K562 (cell line): Measurements from ENCODE around the gene RERE. TPM values are rescaled to one million over a fixed set of nuclear protein-coding genes. Genes with fewer than 3 reads are reported as not detected.

ENCODE experiments used
- ATAC-seq: fragments of 200-7000 bp; cut with Tn5 transposase; 3 replicates; pipeline ENCODE4 v1.9.1; 2020; ENCODE audit warnings: moderate library complexity
- BruUV-seq: library from RNA; stranded (reverse); fragments of 400-500 nt; replicated peaks from 2 replicates; lab custom pipeline; 2021; lab: Mats Ljungman, UMichigan
- CTCF ChIA-PET: fragments of 300-600 bp; formaldehyde crosslinking; extraction: SDS; loops from one replicate; lab custom pipeline; 2021; ENCODE audit warnings: low intra/inter-chr PET ratio; lab: Yijun Ruan, JAX
- POLR2A ChIA-PET: fragments of 300-600, 350-650 bp; sonication (Branson Sonifier 250); formaldehyde crosslinking; extraction: SDS; loops from one replicate; lab custom pipeline; 2021; ENCODE audit warnings: antibody characterized with exemption, inconsistent platforms; lab: Yijun Ruan, JAX
- DNase-seq, 4 experiments: peaks; one replicate each; pipeline versions ENCODE4 v3.0.0 to v3.0.0-alpha.2; 2011 to 2018; ENCODE audit warnings: low spot score in 3 of 4, mixed read lengths in 3 of 4; ENCODE audit errors: extremely low read depth in 1 of 4
- FAIRE-seq: peaks from 2 replicates; lab custom pipeline; 2011; peaks lifted over from hg19 to GRCh38; lab: Jason Lieb, UNC
- H2AFZ ChIP-seq: 2 replicates; pipeline ENCODE4 v1.6.0; 2011; ENCODE audit warnings: low read depth, low read length, control low read depth, inconsistent platforms
- H3K27ac ChIP-seq: fragments of 200-600 bp; 3 replicates; pipeline ENCODE4 v1.8.0; 2011; ENCODE audit warnings: low read depth, mild to moderate bottlenecking, control low read depth, inconsistent platforms, low read length, moderate library complexity, mixed read lengths; ENCODE audit errors: extremely low read depth
- H3K27me3 ChIP-seq, 2 experiments: fragments of 300-600 bp in 1 of 2; 2 replicates in 1 of 2; 3 replicates in 1 of 2; pipeline versions ENCODE4 v1.6.0 to v1.8.0; 2011; ENCODE audit warnings: inconsistent platforms in 2 of 2, low read length in 2 of 2, mild to moderate bottlenecking in 1 of 2, mixed read lengths in 1 of 2, moderate library complexity in 1 of 2; ENCODE audit not compliant: control insufficient read depth in 2 of 2, insufficient read depth in 2 of 2
- H3K36me3 ChIP-seq: fragments of 300-600 bp; 3 replicates; pipeline ENCODE4 v1.8.0; 2011; ENCODE audit warnings: mild to moderate bottlenecking, low read length, inconsistent platforms; ENCODE audit not compliant: control insufficient read depth, insufficient read depth
- H3K4me1 ChIP-seq, 2 experiments: fragments of 200-600 bp in 1 of 2; replicated peaks in 1 of 2; 2 replicates in 1 of 2; 3 replicates in 1 of 2; pipeline versions ENCODE4 v1.5.1 to v1.8.0; 2011; ENCODE audit warnings: inconsistent platforms in 2 of 2, low read length in 2 of 2, mild to moderate bottlenecking in 1 of 2, mixed read lengths in 1 of 2, moderate library complexity in 1 of 2; ENCODE audit not compliant: control insufficient read depth in 2 of 2, insufficient read depth in 2 of 2
- H3K4me2 ChIP-seq: 2 replicates; pipeline ENCODE4 v1.6.1; 2011; ENCODE audit warnings: low read length, control low read depth, inconsistent platforms, mixed read lengths; ENCODE audit not compliant: insufficient read depth
- H3K4me3 ChIP-seq: fragments of 200-600 bp; sonication (generic), shearing (Covaris generic); 2 replicates; pipeline ENCODE4 v1.5.1; 2016; ENCODE audit warnings: control low read depth, inconsistent platforms
- H3K79me2 ChIP-seq: fragments of 200-600 bp; 3 replicates; pipeline ENCODE4 v1.8.0; 2011; ENCODE audit warnings: low read length, inconsistent platforms; ENCODE audit not compliant: control insufficient read depth, insufficient read depth
- H3K9ac ChIP-seq, 2 experiments: 2 replicates each; pipeline versions ENCODE4 v1.6.0 to v1.6.1; 2011; ENCODE audit warnings: low read depth in 2 of 2, low read length in 2 of 2, control low read depth in 1 of 2, inconsistent platforms in 1 of 2, mild to moderate bottlenecking in 1 of 2, mixed read lengths in 1 of 2; ENCODE audit not compliant: insufficient read depth in 1 of 2
- H3K9me1 ChIP-seq: one replicate; pipeline ENCODE4 v1.6.0; 2011; ENCODE audit warnings: inconsistent platforms, mild to moderate bottlenecking, low read length, moderate library complexity; ENCODE audit not compliant: control insufficient read depth, insufficient read depth
- H3K9me3 ChIP-seq: replicated peaks from 2 replicates; pipeline ENCODE4 v1.5.1; 2011; ENCODE audit warnings: low read depth, low read length, inconsistent platforms; ENCODE audit not compliant: control insufficient read depth, insufficient read depth
- H4K20me1 ChIP-seq: replicated peaks from 2 replicates; pipeline ENCODE4 v1.6.1; 2011; ENCODE audit warnings: low read length, inconsistent platforms, mixed read lengths; ENCODE audit not compliant: control insufficient read depth, insufficient read depth
- SMAD1 ChIP-seq: fragments of 150-350 bp; IDR thresholded peaks from 2 replicates; pipeline ENCODE4 v1.6.1; 2014; ENCODE audit warnings: low read length, low read depth; ENCODE audit not compliant: partially characterized antibody
- WGBS: fragments of 100-300 bp; shearing (Covaris generic); methylation state at CpG from one replicate; pipeline ENCODE4 v1.1.6; 2016; ENCODE audit warnings: low coverage, mixed read lengths; ENCODE audit not compliant: insufficient coverage; ENCODE audit errors: missing lambda C conversion rate; 5-methylcytosine and 5-hydroxymethylcytosine counted together
- in situ Hi-C: fragments of 300-500 bp; cut with MboI; formaldehyde crosslinking; loops from 4 replicates; pipeline ENCODE4 v1.15.0; 2018; ENCODE audit warnings: inconsistent platforms, mixed read lengths
- intact Hi-C: fragments of 100-400 bp; cut with micrococcal nuclease; formaldehyde crosslinking; loops from 2 replicates; pipeline ENCODE4 v1.14.2; 2022
- polyA plus RNA-seq, 8 experiments: library from polyadenylated mRNA; depleted of rRNA in 4 of 8; stranded (reverse) in 5 of 8; unstranded in 3 of 8; fragments of >200 nt; fragmentation: Nextera tagmentation in 2 of 8; fragmentation: Illumina TruSeq in 1 of 8; extraction: Ambion mirVana in 2 of 8; extraction: Trizol in 1 of 8; gene quantifications; 2 replicates each; pipeline versions ENCODE4 v1.2.1 to v1.2.3, GENCODE V29; 2011 to 2014; ENCODE audit warnings: inconsistent platforms in 1 of 8, missing spikeins in 1 of 8
- total RNA-seq, 7 experiments: library from RNA; depleted of rRNA in 6 of 7; stranded (reverse); fragments of >200 nt in 6 of 7; fragmentation: Illumina TruSeq in 2 of 7; extraction: Trizol in 2 of 7; gene quantifications; 2 replicates each; pipeline versions ENCODE4 v1.2.1 to v1.2.3, GENCODE V29; 2011 to 2021; ENCODE audit warnings: low replicate concordance in 1 of 7
- TF ChIP-seq, protein P1 (sequence below): fragments of 200-400 bp; formaldehyde crosslinking; IDR thresholded peaks from 2 replicates; pipeline ENCODE4 v1.6.1; 2017; ENCODE audit warnings: mild to moderate bottlenecking, low read depth, low read length, moderate library complexity
- TF ChIP-seq, protein P2 (sequence below): fragments of 250-450 bp; sonication (Bioruptor Pico); IDR thresholded peaks from 2 replicates; pipeline ENCODE4 v1.5.0; 2021; ENCODE audit warnings: mild to moderate bottlenecking, moderate library complexity
- TF ChIP-seq, protein P3 (sequence below), 2 experiments: fragments of 450-650 bp in 1 of 2; sonication (generic) in 1 of 2; formaldehyde crosslinking; conservative IDR thresholded peaks; 2 replicates each; pipeline versions ENCODE4 v1.4.0 to v1.8.1; 2020 to 2022; ENCODE audit warnings: mild to moderate bottlenecking in 1 of 2, missing genetic modification reagents in 1 of 2

RERE gene
- total and polyA plus RNA-seq, 9 of the 15 experiments (the other 6 are each of a cell fraction or from before 2014, with no cell fraction given), result 3.0 to 51.5 (median 13.4) TPM

DNA sequence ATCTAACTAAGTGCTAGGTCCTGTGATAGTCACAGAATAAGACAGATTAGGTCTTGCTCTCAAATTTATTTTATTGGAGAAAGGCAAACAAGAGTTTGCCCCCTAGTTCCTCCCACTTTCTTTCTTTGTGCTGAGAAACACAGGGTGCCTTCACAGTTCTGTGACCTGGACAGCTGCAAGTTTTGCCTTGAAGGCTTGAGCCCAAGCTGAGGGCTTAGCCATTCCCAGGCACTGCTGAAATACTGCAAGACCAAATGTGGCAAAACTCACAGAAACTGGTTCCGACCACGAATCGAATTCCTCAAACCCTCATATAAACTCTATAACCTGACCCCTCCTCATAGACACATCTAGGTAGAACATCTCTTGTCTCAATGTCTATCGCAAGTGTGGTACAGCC is 227.9 kb downstream of the RERE start:
- Histone ChIP-seq H3K27ac (no peak overlapping the region), H3K4me1 (peaks cover 0 to 9% of the 10 kb centered on the region in 2 experiments; a peak in 3 of 5 replicates), H3K9me1 (peaks cover 4% of the 10 kb centered on the region), H3K79me2 (peaks cover 16% of the 10 kb centered on the region; the same call in 2 of the 3 replicates), H3K4me2 (no peak overlapping the region), H2AFZ (no peak overlapping the region), H4K20me1 (peaks cover 4% of the 10 kb centered on the region; the same call in 1 of the 2 replicates), H3K36me3 (no peaks in the 10 kb centered on the region), H3K9ac (no peak overlapping the region), H3K27me3 (no peaks in the 10 kb centered on the region), H3K4me3 (no peak overlapping the region), H3K9me3 (peaks cover 6% of the 10 kb centered on the region)
- DNase-seq (no peak), FAIRE-seq (no peak), ATAC-seq (no peak)
- BruUV-seq, result no TSS peak
- CTCF ChIA-PET, result no interaction called here
- WGBS, result 96% methylated on average over 4 of the region's 4 CpGs
- TF ChIP-seq, protein P1, sequence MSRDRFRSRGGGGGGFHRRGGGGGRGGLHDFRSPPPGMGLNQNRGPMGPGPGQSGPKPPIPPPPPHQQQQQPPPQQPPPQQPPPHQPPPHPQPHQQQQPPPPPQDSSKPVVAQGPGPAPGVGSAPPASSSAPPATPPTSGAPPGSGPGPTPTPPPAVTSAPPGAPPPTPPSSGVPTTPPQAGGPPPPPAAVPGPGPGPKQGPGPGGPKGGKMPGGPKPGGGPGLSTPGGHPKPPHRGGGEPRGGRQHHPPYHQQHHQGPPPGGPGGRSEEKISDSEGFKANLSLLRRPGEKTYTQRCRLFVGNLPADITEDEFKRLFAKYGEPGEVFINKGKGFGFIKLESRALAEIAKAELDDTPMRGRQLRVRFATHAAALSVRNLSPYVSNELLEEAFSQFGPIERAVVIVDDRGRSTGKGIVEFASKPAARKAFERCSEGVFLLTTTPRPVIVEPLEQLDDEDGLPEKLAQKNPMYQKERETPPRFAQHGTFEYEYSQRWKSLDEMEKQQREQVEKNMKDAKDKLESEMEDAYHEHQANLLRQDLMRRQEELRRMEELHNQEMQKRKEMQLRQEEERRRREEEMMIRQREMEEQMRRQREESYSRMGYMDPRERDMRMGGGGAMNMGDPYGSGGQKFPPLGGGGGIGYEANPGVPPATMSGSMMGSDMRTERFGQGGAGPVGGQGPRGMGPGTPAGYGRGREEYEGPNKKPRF, result no peak
- TF ChIP-seq, protein P2, sequence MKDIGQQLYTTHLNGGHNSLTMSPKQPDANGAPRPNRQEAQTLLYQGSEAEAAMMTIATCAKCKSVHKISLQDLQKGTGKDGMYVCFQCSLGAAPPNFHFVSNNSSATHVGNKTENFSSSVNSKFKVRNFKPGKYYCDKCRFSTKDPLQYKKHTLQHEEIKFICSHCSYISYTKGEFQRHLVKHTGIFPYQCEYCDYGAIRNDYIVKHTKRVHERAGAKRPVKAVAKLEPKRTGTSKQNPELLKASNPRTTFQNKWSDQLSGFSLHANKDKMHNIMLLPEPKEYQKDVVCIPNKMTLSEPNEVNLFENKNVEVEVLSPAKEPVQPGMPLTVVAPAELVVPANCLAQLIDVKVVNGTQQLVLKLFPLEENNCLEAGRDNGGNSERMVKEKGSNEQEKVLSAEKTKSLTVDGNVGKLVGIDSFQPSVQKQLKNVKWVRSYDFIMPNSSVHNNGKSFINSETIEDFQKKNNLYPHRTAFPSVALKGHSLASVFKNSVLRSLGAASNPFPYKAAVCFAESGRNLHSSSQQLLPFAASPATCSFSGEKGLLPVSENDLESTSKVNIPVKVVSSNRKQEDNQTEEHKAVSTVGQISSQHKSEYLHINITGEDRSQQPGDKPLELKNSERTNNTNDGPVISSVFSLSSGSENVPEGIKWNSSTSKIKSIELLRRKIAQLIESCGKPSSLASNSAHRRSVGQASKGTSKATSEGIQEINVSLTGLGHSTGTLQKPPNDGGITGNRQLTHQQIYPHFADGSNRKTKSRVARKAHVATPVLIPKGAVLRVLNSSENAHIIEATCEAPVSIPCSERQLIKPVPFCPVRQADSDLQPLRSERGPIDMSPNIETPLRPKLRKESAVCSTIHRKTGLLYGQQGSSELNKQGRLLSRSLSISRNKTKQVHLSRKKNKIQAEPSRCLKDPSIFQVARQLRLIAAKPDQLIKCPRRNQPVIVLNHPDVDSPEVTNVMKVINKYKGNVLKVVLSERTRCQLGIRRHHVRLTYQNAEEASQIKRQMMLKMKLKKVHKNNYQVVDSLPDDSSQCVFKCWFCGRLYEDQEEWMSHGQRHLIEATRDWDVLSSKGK (CRISPR knock-in tag), result no peak
- TF ChIP-seq, protein P3, sequence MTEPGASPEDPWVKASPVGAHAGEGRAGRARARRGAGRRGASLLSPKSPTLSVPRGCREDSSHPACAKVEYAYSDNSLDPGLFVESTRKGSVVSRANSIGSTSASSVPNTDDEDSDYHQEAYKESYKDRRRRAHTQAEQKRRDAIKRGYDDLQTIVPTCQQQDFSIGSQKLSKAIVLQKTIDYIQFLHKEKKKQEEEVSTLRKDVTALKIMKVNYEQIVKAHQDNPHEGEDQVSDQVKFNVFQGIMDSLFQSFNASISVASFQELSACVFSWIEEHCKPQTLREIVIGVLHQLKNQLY (CRISPR knock-in tag; conservative IDR thresholded peaks at IDR 0.05), result no peak
- TF ChIP-seq SMAD1, result no peak
- POLR2A ChIA-PET, result interaction anchor here (0.9 to 1.3 kb wide), 2 partner anchors 11 to 111 kb away, joined by 3 to 4 read pairs; no protein-coding TSS in a partner anchor
- in situ Hi-C loops, result no loop called here
- intact Hi-C loops, result no loop called here
